Stimulated activated CD4-positive, alpha-beta T cell treated with anti-CD3 and anti-CD28 coated beads, TNF-alpha, amount 100 ng/mL, for 24 hours (primary cell): ENCODE measurements around the gene GALNTL6.
A peak's percentile ranks its signal among the peaks of the same experiment; 100 is the strongest.
"Not testable (repeated sequence)": the region's sequence is repeated elsewhere in the genome, so short reads cannot be mapped to it uniquely, and the experiment has no call there.

Experiments
- DNase-seq, 3 experiments: peaks; one replicate each; pipeline ENCODE4 v3.0.0-alpha.2; 2020; ENCODE audit warnings: low read depth in 3 of 3

GALNTL6 gene

DNA sequence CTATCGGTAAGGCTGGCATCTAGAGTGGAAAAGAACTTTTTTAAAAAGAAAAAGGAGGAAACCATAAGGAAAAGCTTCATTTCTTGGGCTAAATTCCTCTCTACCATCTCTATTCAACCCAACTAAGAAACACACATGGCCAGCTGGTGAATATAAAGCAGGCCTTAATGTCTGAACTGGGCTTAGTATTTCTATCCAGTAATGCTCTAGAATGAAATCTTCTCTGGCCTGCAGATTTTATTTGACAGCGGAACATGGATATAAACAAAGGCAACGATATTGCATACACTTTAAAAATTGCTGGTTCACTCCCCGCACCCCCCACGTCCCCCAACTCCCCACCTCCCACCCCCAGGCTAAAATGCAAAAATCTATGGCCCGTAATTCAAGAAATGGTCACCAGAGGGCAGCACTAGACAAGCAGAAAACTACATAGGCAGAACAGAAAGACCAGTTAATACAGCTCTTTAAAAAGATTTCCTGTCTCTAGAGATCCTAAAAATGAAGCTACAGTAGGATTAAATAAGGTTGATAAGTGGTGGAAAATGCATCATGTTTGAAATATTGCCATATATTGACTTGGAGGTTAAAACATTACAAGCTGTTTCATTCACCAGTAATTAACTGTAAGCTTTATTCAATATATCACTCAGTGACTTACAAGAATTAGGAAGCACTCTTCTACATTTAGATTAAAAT, 1200.2 kb downstream of the GALNTL6 start:
- peak; percentile 9 to 36 (median 18) for DNase-seq

DNA sequence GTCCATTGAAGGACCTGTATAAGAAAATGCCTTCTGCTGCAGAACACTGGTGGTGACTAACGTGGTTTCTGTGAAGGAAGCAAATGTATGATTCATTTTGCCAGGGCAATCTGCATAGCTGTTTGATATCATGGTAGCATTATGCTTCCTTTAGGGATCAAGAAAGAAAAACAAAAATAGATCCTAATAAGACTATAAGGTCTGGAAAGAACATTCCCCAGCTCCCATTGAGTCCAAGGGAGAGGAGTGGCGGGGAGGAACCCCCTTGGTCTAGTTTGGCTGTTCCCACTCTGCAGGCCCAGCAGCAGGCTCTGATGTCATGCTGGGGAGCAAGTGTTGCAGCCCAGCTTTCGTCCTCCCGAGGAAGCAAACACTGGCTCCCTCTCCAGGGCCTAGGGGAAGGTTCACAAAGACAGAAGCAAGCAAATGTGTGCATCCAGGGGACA, 1200.9 kb downstream of the GALNTL6 start:
- no peak for DNase-seq

DNA sequence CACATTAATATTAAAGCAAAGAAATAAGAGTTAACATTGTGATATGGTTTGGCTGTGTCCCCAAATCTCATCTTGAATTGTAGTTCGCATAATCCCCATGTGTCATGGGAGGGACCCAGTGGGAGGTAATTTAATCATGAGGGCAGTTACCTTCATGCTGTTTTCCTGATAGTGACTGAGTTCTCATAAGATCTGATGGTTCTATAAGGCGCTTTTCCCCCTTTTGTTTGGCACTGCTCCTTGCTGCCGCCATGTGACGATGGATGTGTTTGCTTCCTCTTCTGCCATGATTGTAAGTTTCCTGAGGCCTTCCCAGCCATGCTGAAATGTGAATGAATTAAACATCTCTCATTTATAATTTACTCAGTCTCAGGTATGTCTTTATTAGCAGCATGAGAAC, 1201.6 kb downstream of the GALNTL6 start:
- no peak for DNase-seq

DNA sequence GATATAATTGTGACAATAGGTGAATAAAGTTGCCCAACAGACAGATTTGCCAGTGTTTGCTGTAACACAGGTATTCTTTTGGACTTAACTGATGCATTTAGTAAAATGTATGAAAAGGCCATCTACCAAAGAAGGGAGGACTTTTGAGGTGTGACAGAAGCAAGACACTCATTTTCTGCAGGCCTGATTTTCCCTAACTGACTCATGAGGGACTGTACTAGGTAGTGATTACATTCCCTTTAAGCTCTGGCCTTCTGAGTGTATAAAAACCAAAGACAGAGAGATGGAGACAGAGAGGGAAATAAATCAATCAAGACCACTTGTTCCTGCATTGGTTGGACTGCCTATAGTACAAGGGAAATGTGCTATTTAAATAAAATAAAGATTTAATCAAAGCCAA, 1204.6 kb downstream of the GALNTL6 start:
- DNase-seq: no peak

DNA sequence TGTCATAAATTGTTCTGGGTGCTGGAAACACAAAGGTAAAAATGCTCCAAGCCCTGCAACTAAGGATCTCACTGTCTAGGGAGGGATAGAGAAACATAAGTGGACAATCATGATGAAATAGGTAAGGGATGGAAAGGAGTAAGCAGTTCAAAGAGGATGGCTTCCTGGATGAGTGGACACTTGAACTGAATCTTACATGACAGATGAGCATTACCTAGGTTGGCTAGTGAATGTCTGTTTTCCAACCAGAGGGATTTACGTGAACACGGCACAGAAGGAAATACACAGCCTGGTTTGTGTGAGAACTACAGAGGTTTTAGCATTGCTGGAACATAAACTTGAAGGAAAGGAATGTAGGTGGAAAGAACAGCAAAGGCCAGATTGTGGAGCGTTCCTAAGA, 1205.2 kb downstream of the GALNTL6 start:
- DNase-seq: no peak

DNA sequence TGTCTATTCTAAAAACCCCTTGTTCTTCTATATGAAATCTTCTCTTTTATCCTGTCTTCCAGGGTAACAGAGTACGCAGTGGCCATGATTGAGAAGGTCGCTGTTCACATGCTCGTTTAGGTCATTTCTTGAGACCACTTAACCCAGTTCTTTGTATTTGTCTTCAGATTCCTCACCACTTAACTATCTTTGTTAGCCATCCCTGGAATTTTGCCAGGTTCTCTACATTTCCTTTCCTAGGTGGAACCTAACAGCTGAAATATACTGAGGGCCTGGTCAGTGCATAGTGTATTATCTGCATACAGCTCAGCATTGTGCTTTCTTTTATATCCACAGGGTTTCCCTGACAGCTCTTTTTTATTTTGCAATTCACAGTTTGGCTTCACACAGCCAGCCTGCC, 1206.5 kb downstream of the GALNTL6 start:
- no peak for DNase-seq

DNA sequence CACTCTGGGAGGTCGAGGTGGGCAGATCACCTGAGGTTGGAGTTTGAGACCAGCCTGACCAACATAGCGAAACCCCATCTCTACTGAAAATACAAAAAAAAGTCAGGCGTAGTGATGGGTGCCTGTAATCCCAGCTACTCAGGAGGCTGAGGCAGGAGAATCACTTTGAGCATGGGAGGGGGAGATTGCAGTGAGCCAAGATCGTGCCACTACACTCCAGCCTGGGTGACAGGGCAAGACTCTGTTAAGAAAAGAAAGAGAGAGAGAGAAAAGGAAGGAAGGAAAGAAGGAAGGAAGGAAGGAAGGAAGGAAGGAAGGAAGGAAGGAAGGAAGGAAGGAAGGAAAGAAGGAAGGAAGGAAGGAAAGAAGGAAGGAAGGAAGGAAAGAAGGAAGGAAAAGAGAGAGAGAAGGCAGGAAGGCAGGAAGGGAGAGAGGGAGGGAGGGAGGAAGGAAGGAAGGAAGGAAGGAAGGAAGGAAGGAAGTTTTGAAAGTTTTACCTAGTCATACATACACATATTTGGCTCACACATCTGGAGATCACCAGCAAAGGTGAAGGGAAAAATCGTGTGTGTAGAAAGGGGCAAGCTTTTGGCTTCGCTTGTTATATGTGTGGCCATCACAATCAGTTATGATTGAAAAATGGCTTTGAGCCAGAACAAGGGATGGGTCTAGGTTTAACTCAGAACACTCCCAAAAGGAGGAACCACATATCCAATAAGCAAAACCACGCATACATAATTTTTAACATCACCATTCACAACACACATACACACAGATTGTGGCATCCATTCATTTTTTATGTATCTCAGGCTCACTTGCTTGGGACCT, 1208.8 kb downstream of the GALNTL6 start:
- DNase-seq: not testable (repeated sequence)

DNA sequence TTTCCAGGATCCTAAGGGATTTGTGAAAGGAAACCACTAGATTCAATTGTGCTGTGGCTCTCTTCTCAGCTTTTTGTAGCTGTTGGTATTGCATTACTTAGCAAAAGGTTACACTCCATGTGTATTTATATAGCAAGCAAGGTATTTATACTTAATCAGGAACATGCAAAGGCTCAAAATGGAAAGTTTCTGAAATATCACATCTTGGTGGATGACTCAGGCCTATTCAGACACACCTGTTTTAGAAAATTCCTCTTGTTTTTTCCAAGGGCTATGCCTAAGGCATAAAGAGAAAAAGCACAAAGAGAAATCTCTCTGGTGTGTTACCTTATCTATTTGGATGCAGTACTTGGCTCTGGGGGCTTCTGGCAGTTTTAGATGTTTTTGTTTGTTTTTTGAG, 1211.0 kb downstream of the GALNTL6 start:
- no peak for DNase-seq

DNA sequence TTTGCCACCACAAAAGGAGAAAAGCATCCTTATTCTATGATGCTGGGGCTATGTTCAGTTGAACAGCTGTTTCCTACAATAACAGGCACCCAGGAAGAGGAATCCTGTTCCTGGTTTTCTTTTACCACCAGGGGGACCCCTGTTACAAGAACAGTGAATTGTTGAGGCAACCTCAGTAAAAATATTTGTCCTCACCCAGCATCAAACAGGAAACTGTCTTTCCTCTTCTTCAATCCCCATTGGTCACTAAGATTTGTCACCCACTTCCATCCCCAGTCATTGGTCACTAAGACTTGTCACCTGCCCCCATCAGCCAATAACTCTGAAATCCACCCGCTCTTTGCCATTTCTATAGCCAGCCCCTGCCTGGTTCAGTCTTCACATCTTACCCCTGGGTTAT, 1211.9 kb downstream of the GALNTL6 start:
- DNase-seq: peak in 1 of 3 experiments; percentile 3

DNA sequence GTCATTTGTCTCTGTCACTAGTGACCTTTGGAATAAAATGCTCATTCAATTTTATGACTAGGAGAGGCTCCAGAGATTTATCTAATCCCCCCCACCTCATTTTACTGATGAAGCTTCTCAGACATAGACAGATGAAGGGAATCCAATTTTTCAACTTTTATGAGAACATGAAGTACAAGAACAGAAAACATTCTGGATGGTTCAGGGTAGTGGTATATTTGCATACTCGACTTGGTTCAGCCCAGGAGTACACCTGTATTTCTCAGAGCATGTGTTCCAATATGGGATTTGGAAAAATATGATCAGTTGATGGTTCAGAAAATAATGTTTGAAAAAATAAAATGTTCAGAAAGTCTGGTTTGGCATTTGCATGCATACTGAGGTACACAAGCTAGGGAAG, 1224.0 kb downstream of the GALNTL6 start:
- no peak for DNase-seq

DNA sequence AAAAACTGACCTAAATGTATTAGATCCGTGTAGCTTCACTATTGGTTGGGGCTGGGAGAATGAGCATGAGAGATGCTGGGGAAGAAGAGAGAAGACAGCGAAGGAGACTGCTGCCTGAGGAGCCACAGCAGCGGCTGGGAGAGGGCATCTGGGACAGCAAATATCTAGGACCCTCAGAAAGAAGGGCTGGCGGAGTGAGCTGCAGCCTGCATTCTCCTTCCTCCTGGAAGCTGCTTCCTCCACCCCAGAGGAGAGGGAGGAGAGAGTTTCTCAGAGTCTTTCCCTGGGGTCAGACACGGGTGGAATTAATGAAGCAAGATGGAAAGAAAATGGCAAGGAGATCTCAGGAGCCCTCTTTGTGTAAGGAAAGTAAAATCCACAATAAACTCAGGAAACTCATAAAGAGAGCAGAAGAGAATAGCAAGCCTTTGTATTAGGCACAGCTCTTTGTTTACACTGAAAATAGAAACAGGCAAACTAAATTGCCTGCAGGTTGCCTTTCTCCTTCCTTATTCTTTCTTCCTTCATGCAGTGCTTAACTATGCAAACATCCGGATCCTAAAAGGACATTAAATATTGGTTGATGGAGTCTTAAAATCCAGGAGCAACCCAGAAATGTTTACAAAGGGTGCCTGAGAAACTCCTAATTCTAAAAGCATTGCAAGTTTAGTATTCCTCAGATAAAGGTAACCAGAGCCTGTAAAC, 1225.1 kb downstream of the GALNTL6 start:
- DNase-seq: no peak

DNA sequence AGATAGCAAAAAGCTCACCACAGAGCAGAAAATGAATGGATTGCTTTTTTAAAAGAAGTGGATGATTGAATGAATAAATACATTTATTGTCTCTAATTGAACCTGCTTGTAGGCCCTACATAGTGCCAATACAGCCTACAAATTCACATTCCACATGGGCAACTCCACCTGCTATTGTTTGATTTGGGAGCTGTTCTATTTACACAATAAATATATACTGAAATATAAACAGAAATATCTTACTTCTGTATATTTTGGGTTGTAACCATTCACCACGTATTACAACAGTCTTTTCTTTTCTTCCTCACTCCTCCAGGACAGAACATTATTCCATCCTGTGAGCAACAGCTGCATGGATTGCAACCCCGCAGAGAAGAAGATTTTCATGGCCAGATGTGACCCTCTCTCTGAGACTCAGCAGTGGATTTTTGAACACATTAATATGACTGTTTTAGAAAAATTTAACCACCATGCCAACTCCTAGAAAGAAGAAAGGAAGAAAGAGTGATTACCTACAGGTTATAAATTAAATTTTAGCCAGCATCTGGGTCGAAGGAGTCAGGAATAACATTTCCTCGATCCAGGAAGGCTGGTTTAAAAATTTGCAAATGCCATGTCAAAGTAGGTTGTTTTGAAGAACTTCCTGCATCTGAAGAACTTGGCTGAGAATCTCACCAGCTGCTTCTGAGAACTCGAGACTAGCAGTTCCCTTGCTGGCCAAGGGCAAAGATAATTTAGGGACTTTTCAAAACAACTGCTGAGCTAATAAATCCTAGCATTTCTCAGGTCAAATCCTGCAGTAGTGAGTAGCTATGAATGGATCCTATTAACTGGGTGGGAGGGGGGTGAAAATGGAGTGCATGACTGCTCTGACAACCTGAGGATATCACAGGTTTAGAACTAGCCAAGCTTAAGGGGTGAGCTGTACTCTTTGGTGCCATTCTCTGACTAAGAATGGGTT, 1226.7 kb downstream of the GALNTL6 start:
- DNase-seq: no peak

DNA sequence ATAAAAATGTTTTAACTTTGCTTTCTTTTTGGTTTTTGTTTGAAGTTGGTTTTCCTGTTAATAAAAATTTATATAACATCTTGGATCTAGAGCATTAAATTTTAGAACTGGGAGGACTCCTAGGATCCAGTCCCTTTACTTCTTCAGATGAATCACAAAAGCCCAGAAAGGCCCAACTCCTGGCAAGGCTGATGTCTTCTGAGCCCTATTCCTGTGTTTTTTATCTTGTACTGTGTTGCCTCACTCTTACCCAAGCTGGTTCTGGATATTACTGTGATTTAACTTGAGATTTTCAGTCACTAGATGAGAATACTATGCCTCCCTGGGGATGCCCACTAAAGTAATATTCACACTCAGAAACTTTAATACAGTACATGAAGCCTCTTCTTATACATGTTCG, 1228.3 kb downstream of the GALNTL6 start:
- no peak for DNase-seq

DNA sequence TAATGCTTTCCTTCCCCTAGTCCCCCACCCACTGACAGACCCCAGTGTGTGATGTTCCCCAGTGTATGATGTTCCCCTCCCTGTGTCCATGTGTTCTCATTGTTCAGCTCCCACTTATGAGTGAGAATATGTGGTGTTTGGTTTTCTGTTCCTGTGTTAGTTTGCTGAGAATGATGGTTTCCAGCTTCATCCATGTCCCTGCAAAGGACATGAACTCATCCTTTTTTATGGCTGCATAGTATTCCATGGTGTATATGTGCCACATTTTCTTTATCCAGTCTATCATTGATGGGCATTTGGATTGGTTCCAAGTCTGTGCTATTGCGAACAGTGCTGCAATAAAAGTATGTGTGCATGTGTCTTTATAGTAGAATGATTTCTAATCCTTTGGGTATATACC, 1228.9 kb downstream of the GALNTL6 start:
- DNase-seq: not testable (repeated sequence)

DNA sequence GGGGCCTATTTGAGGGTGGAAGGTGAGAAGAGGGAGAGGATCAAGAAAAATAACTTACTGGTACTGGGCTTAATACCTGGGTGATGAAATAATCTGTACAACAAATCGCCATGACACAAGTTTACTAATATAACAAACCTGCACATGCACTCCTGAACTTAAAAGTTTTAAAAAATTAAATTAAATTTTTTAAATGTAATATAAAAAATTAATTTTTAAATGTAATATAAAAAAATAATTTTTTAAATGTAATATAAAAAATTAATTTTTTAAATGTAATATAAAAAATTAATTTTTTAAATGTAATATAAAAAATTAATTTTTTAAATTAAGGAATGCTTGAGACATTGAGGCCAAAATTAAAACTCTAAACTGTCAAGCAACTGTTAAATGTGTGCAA, 1231.1 kb downstream of the GALNTL6 start:
- no peak for DNase-seq

DNA sequence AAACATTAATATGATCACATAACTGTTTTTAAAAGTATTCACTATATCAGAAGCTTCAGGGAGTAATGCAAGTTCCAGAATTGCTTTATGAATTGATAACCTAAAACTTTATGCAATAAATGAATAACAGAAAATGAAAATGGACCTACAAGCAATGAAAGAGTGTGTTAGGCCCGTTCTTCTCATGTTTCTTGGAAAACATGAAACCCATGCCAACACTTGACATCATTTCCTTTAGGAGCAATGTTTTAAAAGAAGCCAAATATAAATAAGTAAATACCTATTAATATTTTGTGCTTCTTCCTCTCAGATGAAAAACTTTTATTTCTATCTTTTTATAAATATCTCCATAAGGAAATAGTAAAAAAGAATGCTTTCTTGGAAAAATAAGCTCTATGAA, 1232.4 kb downstream of the GALNTL6 start:
- DNase-seq: no peak

DNA sequence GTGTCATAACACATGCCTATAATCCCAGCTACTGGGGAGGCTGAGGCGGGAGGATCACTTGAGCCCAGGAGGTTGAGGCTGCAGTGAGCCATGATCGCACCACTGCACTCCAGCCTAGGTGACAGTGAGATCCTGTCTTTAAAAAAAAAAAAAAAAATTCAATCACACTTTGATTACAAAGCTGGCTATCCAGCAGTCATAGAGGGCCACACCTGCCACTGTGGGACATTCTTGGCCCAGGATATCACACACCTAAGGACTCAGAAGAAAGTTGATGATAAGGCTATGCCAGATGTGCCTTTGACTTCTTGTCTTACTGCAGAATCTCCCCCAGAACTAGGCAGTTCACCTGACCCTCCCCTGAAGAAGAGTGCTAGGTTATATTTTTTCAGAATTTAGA, 1232.9 kb downstream of the GALNTL6 start:
- DNase-seq: no peak

DNA sequence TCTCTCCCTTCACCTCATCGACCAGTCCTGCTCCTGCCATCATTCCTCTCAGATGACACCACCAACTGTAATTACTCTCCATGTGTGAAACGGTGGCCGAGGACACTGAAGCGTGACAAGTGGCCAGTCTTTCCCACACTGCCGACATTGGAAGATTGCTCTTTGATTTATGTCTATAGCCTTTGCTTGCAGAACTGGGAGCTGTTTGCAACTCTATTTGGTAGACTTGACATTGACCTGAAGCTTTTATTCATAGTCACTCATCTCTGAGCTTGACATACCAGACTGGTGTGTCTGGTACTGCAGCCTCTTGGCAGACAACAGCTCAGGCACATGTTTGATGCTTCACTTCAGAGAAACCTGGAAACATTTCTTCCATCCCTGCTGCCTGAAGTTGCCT, 1233.6 kb downstream of the GALNTL6 start:
- DNase-seq: no peak

DNA sequence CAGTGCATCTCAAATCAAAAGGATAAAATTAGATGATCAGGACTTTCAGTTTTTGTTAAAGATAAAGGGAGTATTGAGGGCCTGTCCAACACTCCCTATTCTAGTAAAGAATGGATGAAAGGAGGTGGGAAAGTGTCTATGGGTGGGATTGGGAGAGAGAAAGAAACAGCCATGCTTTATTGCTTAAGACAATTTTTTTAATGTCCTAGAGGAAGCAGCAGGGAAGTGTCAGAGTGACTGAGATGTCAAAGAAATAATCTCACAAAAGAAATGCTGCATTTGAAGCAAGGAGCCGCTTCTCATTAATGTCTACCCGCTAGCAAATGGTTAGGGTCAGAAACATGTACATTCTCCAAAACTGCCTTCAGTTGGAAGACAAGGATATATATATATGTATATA, 1238.0 kb downstream of the GALNTL6 start:
- DNase-seq: no peak

DNA sequence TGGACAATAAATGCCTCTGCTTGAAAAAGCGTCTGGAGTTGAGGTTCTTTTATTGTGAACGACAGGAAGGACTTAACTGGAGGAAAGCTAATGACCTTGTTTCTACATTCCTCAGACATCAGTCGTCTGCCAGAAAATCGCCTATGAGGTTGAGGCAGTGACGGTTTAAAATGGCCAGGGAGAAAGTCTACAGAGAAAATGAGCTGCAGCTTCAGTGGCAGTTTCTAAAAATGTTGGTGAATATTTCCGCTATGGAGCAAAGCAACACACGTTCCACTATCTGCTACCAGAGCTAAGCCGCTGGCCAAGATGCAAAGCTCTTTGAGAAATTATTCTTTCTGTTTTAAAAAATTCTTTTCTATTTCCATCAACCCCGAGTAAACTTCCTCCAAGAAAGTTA, 1238.5 kb downstream of the GALNTL6 start:
- no peak for DNase-seq

DNA sequence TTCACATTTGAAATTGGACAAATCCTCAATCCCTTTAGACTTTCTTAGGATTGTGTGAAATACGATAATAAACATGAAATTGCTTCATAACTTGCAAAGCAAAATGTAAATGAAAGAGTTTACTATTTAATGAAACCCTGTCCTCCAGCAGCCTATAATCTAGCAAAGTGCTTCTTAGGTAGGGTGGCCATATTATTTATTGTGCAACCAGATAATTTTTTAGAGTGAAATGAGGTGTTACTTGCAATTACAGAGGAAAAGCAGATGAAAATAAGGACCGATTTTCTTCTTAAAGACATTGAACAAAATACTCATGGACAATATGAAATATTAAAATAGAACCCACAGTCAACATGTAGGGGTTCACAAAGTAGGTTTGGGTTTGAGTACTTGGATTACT, 1239.2 kb downstream of the GALNTL6 start:
- DNase-seq: no peak

DNA sequence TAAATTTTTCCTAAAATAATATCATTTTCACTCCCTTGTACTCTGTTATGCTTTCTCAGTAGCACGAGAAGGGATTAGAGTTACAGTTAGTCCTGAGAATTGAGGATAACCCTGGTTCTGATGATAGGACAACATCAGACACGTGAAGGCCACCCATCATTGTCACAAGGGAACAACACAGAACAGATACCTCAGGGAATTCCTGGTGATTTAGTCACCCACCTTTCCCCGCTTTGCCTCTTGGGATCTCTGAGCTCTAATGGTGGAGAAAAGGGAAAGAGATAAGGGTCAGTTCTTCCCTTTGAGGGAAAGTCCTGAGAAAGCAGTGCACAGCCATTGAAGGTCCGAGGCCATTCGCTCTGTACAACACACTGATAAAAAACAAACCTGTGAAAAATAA, 1243.1 kb downstream of the GALNTL6 start:
- DNase-seq: no peak
